Endothelial cell of umbilical vein (primary cell): Measurements from ENCODE around the gene NPY. TPM values are rescaled to one million over a fixed set of nuclear protein-coding genes. Genes with fewer than 3 reads are reported as not detected.

Experiments used
- BruUV-seq: library from RNA; stranded (reverse); fragments of 400-500 nt; replicated peaks from 2 replicates; lab custom pipeline; 2021; lab: Mats Ljungman, UMichigan
- CTCF ChIA-PET: fragments of 300-600, 350-600 bp; sonication (Branson Sonifier 250); formaldehyde crosslinking; loops from one replicate; lab custom pipeline; 2021; ENCODE audit warnings: antibody characterized with exemption, inconsistent platforms; lab: Charles Lee
- POLR2A ChIA-PET: fragments of 300-600, 350-600 bp; sonication (Branson Sonifier 250); formaldehyde crosslinking; loops from one replicate; lab custom pipeline; 2021; ENCODE audit warnings: antibody characterized with exemption, inconsistent platforms; lab: Charles Lee
- DNase-seq: peaks from one replicate; pipeline ENCODE4 v3.0.0-alpha.2; 2011; ENCODE audit warnings: low read depth, low spot score
- FAIRE-seq: peaks from 2 replicates; lab custom pipeline; 2011; peaks lifted over from hg19 to GRCh38; lab: Jason Lieb, UNC
- H2AFZ ChIP-seq: 2 replicates; pipeline ENCODE4 v1.6.0; 2012; ENCODE audit warnings: low read depth, low read length, control low read depth, inconsistent platforms
- H3K27ac ChIP-seq: 2 replicates; pipeline ENCODE4 v1.5.1; 2011; ENCODE audit warnings: low read depth, mild to moderate bottlenecking, control low read depth, low read length, moderate library complexity; ENCODE audit not compliant: insufficient read depth
- H3K27me3 ChIP-seq, 2 experiments: 2 replicates each; pipeline versions ENCODE4 v1.6.0 to v1.6.1; 2011; ENCODE audit warnings: low read length in 2 of 2, mixed read lengths in 1 of 2; ENCODE audit not compliant: control insufficient read depth in 2 of 2, insufficient read depth in 2 of 2
- H3K36me3 ChIP-seq, 2 experiments: 2 replicates in 1 of 2; 3 replicates in 1 of 2; pipeline ENCODE4 v1.5.1; 2011; ENCODE audit warnings: low read length in 2 of 2, mild to moderate bottlenecking in 1 of 2, moderate library complexity in 1 of 2; ENCODE audit not compliant: control insufficient read depth in 2 of 2, insufficient read depth in 2 of 2; ENCODE audit errors: extremely low read depth in 1 of 2
- H3K4me1 ChIP-seq: 3 replicates; pipeline ENCODE4 v1.5.1; 2011; ENCODE audit warnings: mild to moderate bottlenecking, low read length; ENCODE audit not compliant: control insufficient read depth, insufficient read depth; ENCODE audit errors: extremely low read depth
- H3K4me2 ChIP-seq: 2 replicates; pipeline ENCODE4 v1.6.1; 2011; ENCODE audit warnings: low read length, control low read depth, mixed read lengths; ENCODE audit not compliant: insufficient read depth
- H3K4me3 ChIP-seq, 3 experiments: fragments of 200-600 bp in 1 of 3; sonication (generic), shearing (Covaris generic) in 1 of 3; replicated peaks in 1 of 3; 2 replicates each; pipeline ENCODE4 v1.5.1; 2011 to 2016; ENCODE audit warnings: control low read depth in 3 of 3, low read length in 3 of 3, mild to moderate bottlenecking in 2 of 3, inconsistent platforms in 1 of 3, low read depth in 1 of 3, moderate library complexity in 1 of 3; ENCODE audit not compliant: insufficient read depth in 1 of 3
- H3K79me2 ChIP-seq: 2 replicates; pipeline ENCODE4 v1.6.0; 2012; ENCODE audit warnings: low read length, inconsistent platforms; ENCODE audit not compliant: control insufficient read depth, insufficient read depth
- H3K9ac ChIP-seq: replicated peaks from 2 replicates; pipeline ENCODE3; 2011; ENCODE audit warnings: low read length, control low read depth; ENCODE audit not compliant: insufficient read depth; ENCODE audit errors: extremely low read depth
- H3K9me1 ChIP-seq: replicated peaks from 3 replicates; pipeline ENCODE4 v1.6.0; 2011; ENCODE audit warnings: mild to moderate bottlenecking, low read length; ENCODE audit not compliant: control insufficient read depth, insufficient read depth; ENCODE audit errors: extremely low read depth
- H3K9me3 ChIP-seq: replicated peaks from 2 replicates; pipeline ENCODE4 v1.5.1; 2012; ENCODE audit warnings: low read length, inconsistent platforms; ENCODE audit not compliant: control insufficient read depth, insufficient read depth
- H4K20me1 ChIP-seq: replicated peaks from 2 replicates; pipeline ENCODE3; 2011; ENCODE audit warnings: mild to moderate bottlenecking, low read length; ENCODE audit not compliant: control insufficient read depth, insufficient read depth; ENCODE audit errors: extremely low read depth
- CTCF ChIP-seq, 2 donors: IDR thresholded peaks; 1 replicate in 1 of 2; 2 replicates in 1 of 2; pipeline ENCODE4 v1.5.1; 2011; ENCODE audit warnings: low read length in 2 of 2, mild to moderate bottlenecking in 2 of 2, moderate library complexity in 2 of 2, control low read depth in 1 of 2, inconsistent platforms in 1 of 2, low read depth in 1 of 2; ENCODE audit not compliant: insufficient read depth in 1 of 2; ENCODE audit errors: extremely low read depth in 1 of 2
- EZH2 ChIP-seq: IDR thresholded peaks from 2 replicates; pipeline ENCODE4 v1.6.1; 2012; ENCODE audit warnings: borderline replicate concordance, low read depth, mild to moderate bottlenecking, moderate library complexity, low read length, inconsistent platforms; ENCODE audit not compliant: severe bottlenecking
- FOS ChIP-seq: IDR thresholded peaks from 2 replicates; pipeline ENCODE4 v1.6.1; 2011; ENCODE audit warnings: mild to moderate bottlenecking, low read length, moderate library complexity, borderline replicate concordance; ENCODE audit not compliant: insufficient read depth
- GATA2 ChIP-seq: IDR thresholded peaks from 2 replicates; pipeline ENCODE4 v1.7.0; 2011; ENCODE audit warnings: low read depth, mild to moderate bottlenecking, moderate library complexity, mixed read lengths, low read length; ENCODE audit not compliant: insufficient read length, insufficient read depth
- JUN ChIP-seq: IDR thresholded peaks from 2 replicates; pipeline ENCODE4 v1.6.1; 2011; ENCODE audit warnings: borderline replicate concordance, low read depth; ENCODE audit not compliant: insufficient read length, insufficient read depth
- MYC ChIP-seq: IDR thresholded peaks from one replicate; pipeline ENCODE4 v1.6.1; 2011; ENCODE audit warnings: mild to moderate bottlenecking, low read depth, low read length
- POLR2A ChIP-seq: IDR thresholded peaks from 2 replicates; pipeline ENCODE4 v1.6.1; 2012; ENCODE audit warnings: low read depth, mild to moderate bottlenecking, control low read depth, low read length
- POLR2AphosphoS5 ChIP-seq: IDR thresholded peaks from 2 replicates; pipeline ENCODE4 v1.6.1; 2012; ENCODE audit warnings: low read depth, mild to moderate bottlenecking, control low read depth, low read length, moderate library complexity; ENCODE audit not compliant: insufficient read depth
- dilution Hi-C: fragments of 300-500 bp; cut with MboI; formaldehyde crosslinking; loops from one replicate; pipeline ENCODE4 v1.15.0; 2019; ENCODE audit warnings: low sequenced_read_pairs; ENCODE audit not compliant: extremely low pct_ligation_motif_present
- intact Hi-C: fragments of 100-400 bp; cut with micrococcal nuclease; formaldehyde crosslinking; loops from one replicate; pipeline ENCODE4 v1.10.0; 2022
- polyA plus RNA-seq, 4 experiments: library from polyadenylated mRNA; depleted of rRNA in 3 of 4; stranded (reverse) in 3 of 4; unstranded in 1 of 4; fragments of >200 nt; gene quantifications; 2 replicates each; pipeline versions ENCODE4 v1.2.1 to v1.2.3, GENCODE V29; 2011 to 2012; ENCODE audit warnings: missing spikeins in 1 of 4
- total RNA-seq: library from RNA; stranded (reverse); gene quantifications from 2 replicates; pipeline ENCODE4 v1.2.3, GENCODE V29; 2021
- TF ChIP-seq, protein P1 (sequence below): IDR thresholded peaks from 2 replicates; pipeline ENCODE4 v1.6.1; 2011; ENCODE audit not compliant: insufficient read depth, insufficient read length

Gene NPY
- total and polyA plus RNA-seq, 2 donors (not counting 3 experiments of a cell fraction or from before 2014, with no cell fraction given), result not detected

- Histone ChIP-seq H3K27ac (no peak overlapping the region), H3K36me3 (no peaks in the 10 kb centered on the region), H2AFZ (no peak overlapping the region), H3K9me3 (no peaks in the 10 kb centered on the region), H3K4me2 (no peak overlapping the region), H4K20me1 (no peaks in the 10 kb centered on the region), H3K79me2 (no peaks in the 10 kb centered on the region), H3K9ac (no peak overlapping the region), H3K9me1 (no peaks in the 10 kb centered on the region), H3K27me3 (no peaks in the 10 kb centered on the region), H3K4me3 (no peak overlapping the region), H3K4me1 (no peaks in the 10 kb centered on the region)
- ChIA-PET POLR2A (no interaction called here), CTCF (no interaction called here)
- TF ChIP-seq FOS, result no peak
- TF ChIP-seq GATA2, result no peak
- TF ChIP-seq POLR2AphosphoS5, result no peak
- no peak for TF ChIP-seq EZH2
- TF ChIP-seq CTCF (IDR thresholded peaks at IDR 0.05; ENCODE audit: extremely low read depth in 1 of 2, insufficient read depth in 1 of 2, low read depth in 1 of 2, low read length in 2 of 2), result no peak
- TF ChIP-seq POLR2A, result no peak
- TF ChIP-seq, protein P1, sequence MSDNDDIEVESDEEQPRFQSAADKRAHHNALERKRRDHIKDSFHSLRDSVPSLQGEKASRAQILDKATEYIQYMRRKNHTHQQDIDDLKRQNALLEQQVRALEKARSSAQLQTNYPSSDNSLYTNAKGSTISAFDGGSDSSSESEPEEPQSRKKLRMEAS, result no peak
- TF ChIP-seq JUN, result no peak
- TF ChIP-seq MYC, result no peak
- intact Hi-C loops, result loop anchor here (10.0 kb wide), 1 partner anchor 796 kb away; no protein-coding TSS in a partner anchor
- DNase-seq, result no peak
- dilution Hi-C loops, result no loop called here
- FAIRE-seq, result no peak
- no TSS peak for BruUV-seq
Observed at GRCh38 chr7:24298696-24299095, 14.7 kb downstream of the NPY start.
